Measurements from ENCODE around the gene THOP1.
A peak's percentile ranks its signal among the peaks of the same experiment; 100 is the strongest.

- TF ChIP-seq CTCF (IDR thresholded peaks at IDR 0.05) (peak; percentile 79 to 98 (median 94)), POLR2A (IDR thresholded peaks at IDR 0.05) (peak in 1 of 2 donors; percentile 14)
Measured at GRCh38 chr19:2819540-2820111, 34.3 kb downstream of the THOP1 start, which contains the start of gene ZNF554.

All from adrenal gland (tissue), 5 donors.